Activated naive CD4-positive, alpha-beta T cell treated with anti-CD3 and anti-CD28 coated beads, Interleukin-2, amount 50 U/mL, for 24 hours (primary cell): ENCODE results near the gene TNPO1.
"Not testable (repeated sequence)": the region's sequence is repeated elsewhere in the genome, so short reads cannot be mapped to it uniquely, and the experiment has no call there.

ENCODE experiments used
- H3K27ac Mint-ChIP-seq: one replicate; pipeline ENCODE4 v1.8.0; 2021; ENCODE audit warnings: mild to moderate bottlenecking, mixed read lengths
- H3K27me3 Mint-ChIP-seq: one replicate; pipeline ENCODE4 v1.8.0; 2021; ENCODE audit warnings: mixed read lengths
- H3K36me3 Mint-ChIP-seq: one replicate; pipeline ENCODE4 v1.8.0; 2021; ENCODE audit warnings: mixed read lengths
- H3K4me1 Mint-ChIP-seq: one replicate; pipeline ENCODE4 v1.8.0; 2021; ENCODE audit warnings: mixed read lengths
- H3K4me3 Mint-ChIP-seq: one replicate; pipeline ENCODE4 v1.8.0; 2021; ENCODE audit warnings: mild to moderate bottlenecking, mixed read lengths
- H3K9me3 Mint-ChIP-seq: one replicate; pipeline ENCODE4 v1.8.0; 2021; ENCODE audit warnings: mixed read lengths

The TNPO1 gene

DNA sequence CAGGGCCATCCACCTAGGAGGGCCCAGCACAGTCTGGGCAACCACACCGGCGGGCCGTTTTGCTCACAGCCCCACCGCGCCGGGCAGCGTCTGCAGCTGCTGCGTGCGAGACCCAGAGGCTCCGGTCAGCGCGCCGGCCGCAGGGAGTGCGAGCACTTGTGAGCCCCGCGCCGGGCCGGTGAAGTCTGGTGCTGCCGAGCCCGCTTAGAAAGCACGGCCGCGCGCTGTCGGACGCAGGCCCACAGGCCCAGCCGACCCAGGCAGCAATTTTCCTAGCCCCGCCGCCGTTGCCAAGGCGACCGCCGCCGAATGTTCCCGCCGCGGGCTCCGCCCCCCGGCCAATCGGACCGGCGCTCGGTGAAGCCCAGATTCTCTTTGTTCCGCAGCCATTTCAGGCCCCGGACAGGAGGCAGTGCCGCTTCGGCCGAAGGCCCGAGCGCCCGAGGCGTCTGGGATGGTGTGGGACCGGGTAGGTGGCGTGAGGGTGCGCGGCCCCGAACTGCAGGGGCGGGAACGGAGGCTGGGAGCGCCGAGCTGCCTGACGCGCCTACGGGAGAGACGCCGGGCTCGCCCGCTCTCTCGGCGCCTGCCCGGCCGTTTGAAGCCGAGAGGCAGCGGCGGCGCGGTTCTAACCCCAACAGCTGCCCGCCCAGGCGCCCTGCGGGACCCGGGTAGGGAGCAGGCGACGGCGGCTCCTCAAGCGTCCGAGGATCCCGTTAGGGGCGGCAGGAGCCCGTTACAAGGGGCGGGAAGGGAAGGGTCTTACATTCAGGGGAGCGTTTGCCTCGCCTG, at the start of gene TNPO1:
TSS of gene TNPO1 (plus strand) at position 378 of the 792 bp plus-strand sequence. CDS start at position 455, 77 bp downstream.
- Mint-ChIP-seq H3K27ac (peak within 1 kb of the TSS; percentile 93), H3K36me3 (no peaks in the 10 kb centered on the region), H3K4me3 (peak within 1 kb of the TSS; percentile 95), H3K9me3 (no peaks in the 10 kb centered on the region), H3K4me1 (peaks cover 25% of the 10 kb centered on the region), H3K27me3 (peaks cover 13% of the 10 kb centered on the region)

DNA sequence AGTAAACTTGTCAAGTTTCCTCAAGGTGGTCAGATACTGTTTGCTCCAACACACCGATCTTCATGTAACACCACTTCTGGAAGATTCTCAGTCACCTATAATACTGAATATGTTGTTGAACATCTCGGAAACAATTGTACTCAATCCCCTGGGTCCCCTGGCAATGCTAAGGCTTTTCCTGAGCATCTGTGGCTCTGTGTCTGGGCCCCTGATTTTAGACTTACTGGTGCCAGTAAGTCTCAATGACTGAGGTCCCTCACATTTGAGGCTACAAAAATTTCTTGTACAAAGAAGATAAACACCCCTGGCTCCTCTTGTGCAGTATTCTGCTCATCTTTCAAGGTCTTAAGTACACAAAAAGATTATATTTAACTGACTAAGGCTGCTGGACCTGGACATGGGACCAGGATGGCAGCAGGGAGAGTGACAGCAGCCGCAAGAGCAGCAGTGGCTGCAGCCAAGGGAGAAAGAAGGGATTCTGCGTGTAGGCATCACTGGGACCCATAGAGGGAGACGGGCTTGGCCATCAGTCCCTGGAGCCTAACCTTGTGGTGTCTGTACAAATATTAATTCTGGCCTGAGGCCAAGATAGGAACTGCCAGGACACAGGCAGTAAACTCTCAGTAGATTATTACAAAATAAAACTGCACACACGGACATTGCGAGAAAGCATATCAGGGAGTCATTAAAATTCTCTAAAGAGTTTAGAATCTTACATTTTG, 49.0 kb upstream of the TNPO1 start:
- Mint-ChIP-seq H3K9me3 (peaks cover 4% of the 10 kb centered on the region), H3K36me3 (no peaks in the 10 kb centered on the region), H3K4me1 (no peaks in the 10 kb centered on the region), H3K27me3 (peaks cover 9% of the 10 kb centered on the region), H3K27ac (no peak overlapping the region), H3K4me3 (no peak overlapping the region)

DNA sequence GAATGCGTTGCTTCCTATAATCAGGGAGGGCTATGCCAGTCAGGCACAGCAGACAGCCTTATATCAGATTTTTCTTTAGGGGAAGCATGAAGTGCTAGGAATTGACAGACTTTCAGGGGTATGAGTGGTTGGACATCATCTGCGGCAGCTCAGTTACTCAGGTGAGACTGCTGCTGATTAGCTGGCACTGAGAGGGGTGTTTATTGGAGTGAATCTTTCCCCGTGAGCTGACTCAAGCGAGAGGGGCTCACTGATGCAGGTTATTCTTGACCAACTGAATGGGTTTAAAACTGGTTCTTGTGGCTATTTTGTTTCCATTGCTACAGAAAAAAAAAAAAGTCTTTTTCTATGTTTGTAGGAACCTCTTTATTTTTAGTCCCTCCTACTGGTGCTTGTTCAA, 46.2 kb upstream of the TNPO1 start:
- Mint-ChIP-seq H3K36me3 (no peaks in the 10 kb centered on the region), H3K4me1 (no peaks in the 10 kb centered on the region), H3K9me3 (peaks cover 4% of the 10 kb centered on the region), H3K27me3 (peaks cover 7% of the 10 kb centered on the region), H3K4me3 (no peak overlapping the region), H3K27ac (no peak overlapping the region)

DNA sequence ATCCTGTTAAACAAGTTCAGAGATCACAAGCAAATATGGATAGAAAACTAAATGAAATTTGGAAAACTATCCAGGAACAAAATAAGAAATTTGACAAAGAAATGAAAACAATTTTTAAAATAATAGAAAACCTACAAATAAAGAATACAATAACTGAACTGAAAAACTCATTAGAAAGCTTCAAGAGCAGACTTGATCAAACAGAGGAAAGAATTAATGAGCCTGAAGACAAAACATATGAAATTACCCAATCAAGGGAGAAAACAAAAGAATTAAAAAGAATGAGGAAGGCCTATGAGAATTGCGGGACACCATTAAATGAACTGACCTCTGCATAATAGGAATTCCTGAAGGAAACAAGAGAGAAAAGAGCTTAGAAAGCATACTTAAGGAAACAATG, 39.8 kb upstream of the TNPO1 start:
- Mint-ChIP-seq H3K4me1 (no peaks in the 10 kb centered on the region), H3K4me3 (no peak overlapping the region), H3K36me3 (peaks cover 14% of the 10 kb centered on the region), H3K27ac (no peak overlapping the region), H3K9me3 (peaks cover 28% of the 10 kb centered on the region), H3K27me3 (peaks cover 13% of the 10 kb centered on the region)

DNA sequence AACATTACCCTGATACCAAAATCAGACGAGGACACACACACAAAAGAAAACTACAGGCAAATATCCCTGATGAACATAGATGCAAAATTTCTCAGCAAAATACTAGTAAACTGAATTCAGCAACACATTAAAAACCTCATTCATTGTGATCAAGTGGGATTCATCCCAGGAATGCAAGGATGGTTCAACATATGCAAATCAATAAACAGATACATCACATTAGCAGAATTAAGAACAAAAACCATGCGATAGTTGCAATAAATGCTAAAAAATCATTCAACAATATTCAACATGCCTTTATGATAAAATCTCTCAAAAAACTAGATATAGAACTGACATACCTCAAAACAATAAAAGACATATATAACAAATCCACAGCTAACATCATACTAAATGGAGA, 36.9 kb upstream of the TNPO1 start:
- H3K27me3 Mint-ChIP-seq = peaks cover 13% of the 10 kb centered on the region
- H3K9me3 Mint-ChIP-seq = peaks cover 28% of the 10 kb centered on the region

DNA sequence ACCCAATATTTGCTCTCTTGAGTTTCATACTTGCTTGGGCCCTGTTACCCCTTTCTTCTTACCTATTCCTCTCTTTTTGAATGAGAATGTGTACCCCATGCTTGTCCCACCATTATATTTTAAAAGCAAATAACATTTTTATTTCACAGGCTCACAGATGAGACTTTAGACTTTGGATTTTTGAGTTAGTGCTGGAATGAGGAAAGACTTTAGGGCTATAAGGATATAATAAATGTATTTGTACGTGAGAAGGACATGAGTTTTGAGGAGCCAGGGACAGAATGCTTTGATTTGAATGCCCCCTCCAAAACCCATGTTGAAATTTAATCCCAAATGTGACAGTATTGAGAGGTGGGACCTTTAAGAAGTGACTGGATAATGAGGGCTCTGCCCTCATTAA, 33.1 kb upstream of the TNPO1 start:
- Mint-ChIP-seq H3K27me3 (peaks cover 3% of the 10 kb centered on the region), H3K4me3 (no peak overlapping the region), H3K9me3 (peaks cover 9% of the 10 kb centered on the region), H3K36me3 (peaks cover 5% of the 10 kb centered on the region), H3K27ac (no peak overlapping the region), H3K4me1 (no peaks in the 10 kb centered on the region)

More for the DNA sequence above, 36.9 kb upstream of the TNPO1 start:
- Mint-ChIP-seq H3K4me1 (no peaks in the 10 kb centered on the region), H3K27ac (no peak overlapping the region), H3K4me3 (no peak overlapping the region), H3K36me3 (peaks cover 14% of the 10 kb centered on the region)

DNA sequence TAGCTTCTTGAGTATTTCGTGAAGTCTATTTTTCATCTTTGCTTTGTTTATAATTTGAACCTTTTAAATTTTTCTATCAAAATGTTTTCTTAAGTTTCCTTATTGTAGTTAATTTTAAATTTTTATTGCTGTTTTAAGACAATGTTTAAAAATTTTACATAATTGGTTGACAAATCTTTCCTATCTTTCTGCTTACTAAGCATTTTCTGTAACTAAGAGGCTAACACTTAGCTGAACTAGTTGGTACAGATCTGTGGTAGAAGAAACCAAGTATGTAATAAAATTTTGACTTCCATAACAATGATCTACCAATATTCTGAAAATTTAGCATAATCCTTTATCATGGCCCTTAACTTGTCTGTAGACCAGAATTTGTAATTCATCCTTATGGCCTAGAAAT, 32.3 kb upstream of the TNPO1 start:
- Mint-ChIP-seq H3K36me3 (peaks cover 2% of the 10 kb centered on the region), H3K4me1 (no peaks in the 10 kb centered on the region), H3K4me3 (no peak overlapping the region), H3K27ac (no peak overlapping the region), H3K9me3 (peaks cover 1% of the 10 kb centered on the region), H3K27me3 (peaks cover 2% of the 10 kb centered on the region)

DNA sequence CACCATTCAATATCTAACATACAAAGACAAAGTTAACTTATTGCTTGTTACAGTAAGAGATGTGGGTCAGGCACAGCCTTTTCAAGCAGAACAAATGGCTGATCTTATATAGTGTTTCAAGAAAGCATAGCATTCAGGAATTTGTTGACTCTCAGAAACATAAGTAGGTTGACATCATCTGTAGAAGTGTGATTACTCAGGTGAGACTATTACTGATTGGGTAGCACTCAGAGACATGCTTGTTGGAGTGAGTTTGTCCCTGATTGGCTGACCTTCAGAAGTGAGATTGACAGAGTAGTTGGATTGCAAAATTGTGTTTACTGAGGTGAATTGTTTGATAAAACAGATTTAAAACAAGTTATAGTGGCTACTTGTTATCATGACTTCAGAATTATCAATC, 30.7 kb upstream of the TNPO1 start:
- Mint-ChIP-seq H3K27me3 (peaks cover 2% of the 10 kb centered on the region), H3K4me3 (no peak overlapping the region), H3K4me1 (no peaks in the 10 kb centered on the region), H3K9me3 (no peaks in the 10 kb centered on the region), H3K36me3 (no peaks in the 10 kb centered on the region), H3K27ac (no peak overlapping the region)

DNA sequence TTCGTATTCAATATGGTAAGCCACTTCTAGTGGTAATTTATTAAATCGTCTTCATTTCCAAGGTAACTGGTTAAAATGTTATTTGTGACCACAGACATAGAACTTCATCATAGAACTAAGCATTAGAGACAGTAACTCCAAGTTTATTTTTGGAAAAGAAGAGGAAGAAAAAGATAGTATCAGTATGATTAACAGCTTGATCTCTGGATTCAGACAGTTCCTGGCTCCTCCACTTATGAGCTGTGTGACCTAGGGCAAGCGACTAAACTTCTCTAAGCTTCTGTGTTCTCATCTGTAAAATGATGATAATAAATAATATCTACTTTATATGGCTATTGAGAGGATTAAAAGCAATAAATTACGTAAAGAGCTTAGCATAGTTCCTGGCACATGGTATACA, 29.8 kb upstream of the TNPO1 start:
- Mint-ChIP-seq H3K27me3 (peaks cover 2% of the 10 kb centered on the region), H3K4me1 (no peaks in the 10 kb centered on the region), H3K36me3 (no peaks in the 10 kb centered on the region), H3K27ac (no peak overlapping the region), H3K4me3 (no peak overlapping the region), H3K9me3 (no peaks in the 10 kb centered on the region)

DNA sequence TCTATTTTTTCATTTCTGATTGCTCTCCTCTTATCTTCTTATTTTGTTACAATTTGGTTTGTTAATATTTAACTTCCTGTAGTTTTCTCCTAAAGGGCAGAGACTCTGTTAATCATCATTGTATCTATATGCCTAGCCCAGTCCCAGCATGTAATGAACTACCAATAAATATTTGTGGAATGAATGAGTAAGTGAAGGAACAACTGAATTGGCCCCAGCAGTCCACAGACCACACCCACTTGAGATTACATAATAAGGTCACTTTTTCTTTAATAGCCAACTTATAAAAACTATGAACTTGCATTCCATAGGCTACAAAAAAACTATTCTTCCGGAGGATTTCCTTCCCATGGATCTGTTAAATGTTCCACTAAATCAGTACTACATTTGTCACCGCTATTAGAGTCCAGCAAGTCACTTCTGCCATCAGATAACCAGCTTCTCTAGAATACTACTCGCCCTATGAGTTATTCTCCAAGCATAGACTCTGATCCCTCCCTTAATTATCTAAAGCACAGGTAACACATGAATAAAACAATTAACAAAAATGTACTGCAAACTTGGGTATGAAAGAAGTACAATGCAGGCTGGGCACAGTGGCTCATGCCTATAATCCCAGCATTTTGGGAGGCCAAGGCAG, 27.5 kb upstream of the TNPO1 start:
- Mint-ChIP-seq H3K9me3 (no peaks in the 10 kb centered on the region), H3K4me1 (no peaks in the 10 kb centered on the region), H3K27ac (no peak overlapping the region), H3K36me3 (no peaks in the 10 kb centered on the region), H3K27me3 (peaks cover 6% of the 10 kb centered on the region), H3K4me3 (no peak overlapping the region)

DNA sequence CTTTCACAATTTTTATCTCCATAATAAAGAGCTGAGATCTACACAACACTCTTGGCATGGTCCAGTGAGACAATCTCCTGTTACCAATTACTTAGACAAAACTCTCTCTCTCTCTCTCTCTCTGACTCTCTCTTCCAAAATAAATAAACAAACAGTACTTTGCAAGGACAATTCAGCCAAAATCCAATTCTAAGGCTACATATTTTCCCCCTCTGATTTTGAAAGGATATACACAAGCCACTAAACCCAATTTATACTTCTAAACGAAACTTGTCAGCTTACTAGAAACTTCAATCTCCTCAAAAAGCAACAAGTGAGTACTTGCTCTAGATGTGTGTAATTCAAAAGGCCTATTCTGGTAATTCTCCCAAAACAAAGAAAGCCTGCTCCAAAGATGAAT, 26.3 kb upstream of the TNPO1 start:
- Mint-ChIP-seq H3K27me3 (peaks cover 8% of the 10 kb centered on the region), H3K36me3 (no peaks in the 10 kb centered on the region), H3K4me3 (no peak overlapping the region), H3K27ac (no peak overlapping the region), H3K9me3 (no peaks in the 10 kb centered on the region), H3K4me1 (no peaks in the 10 kb centered on the region)

DNA sequence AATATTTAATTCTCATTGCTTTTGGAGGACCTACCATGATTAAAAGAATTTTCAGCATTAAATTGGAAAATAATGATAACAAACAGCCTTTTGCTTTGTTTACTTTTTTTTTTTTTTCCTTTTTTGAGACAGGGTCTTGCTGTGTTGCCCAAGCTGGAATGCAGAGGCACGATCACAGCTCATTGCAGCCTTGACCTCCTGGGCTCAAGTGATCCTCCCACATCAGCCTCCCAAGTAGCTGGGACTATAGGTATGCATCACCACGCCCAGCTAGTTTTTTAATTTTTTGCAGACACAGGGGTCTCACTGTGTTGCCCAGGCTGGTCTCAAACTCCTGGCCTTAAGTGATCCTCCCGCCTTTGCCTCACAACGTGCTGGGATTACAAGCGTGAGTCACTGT, 23.8 kb upstream of the TNPO1 start:
- not testable (repeated sequence) for H3K27ac Mint-ChIP-seq

DNA sequence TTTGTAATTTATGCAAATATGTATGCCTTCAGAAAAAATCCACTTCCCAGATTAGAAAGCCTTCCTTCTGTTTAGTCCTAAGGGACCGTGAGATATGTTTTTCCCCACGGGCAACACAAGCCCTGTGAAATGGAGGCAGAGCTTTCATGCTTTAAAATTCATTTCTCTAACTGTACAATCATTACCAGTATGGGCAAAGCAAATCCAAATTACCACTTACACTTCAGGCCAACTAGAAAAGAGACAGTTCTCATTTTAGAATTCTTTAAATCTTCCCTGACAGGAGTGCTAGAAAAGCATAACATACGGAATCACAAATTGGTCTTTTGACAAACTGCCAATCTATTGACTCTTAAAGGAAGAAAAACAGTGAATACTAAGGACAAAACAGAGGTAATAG, 20.5 kb upstream of the TNPO1 start:
- Mint-ChIP-seq H3K36me3 (no peaks in the 10 kb centered on the region), H3K4me1 (no peaks in the 10 kb centered on the region), H3K27me3 (peaks cover 17% of the 10 kb centered on the region), H3K4me3 (no peak overlapping the region), H3K27ac (no peak overlapping the region), H3K9me3 (no peaks in the 10 kb centered on the region)

More for the DNA sequence above, 23.8 kb upstream of the TNPO1 start:
- H3K9me3 Mint-ChIP-seq, H3K36me3 Mint-ChIP-seq, H3K4me1 Mint-ChIP-seq, H3K4me3 Mint-ChIP-seq: not testable (repeated sequence)
- H3K27me3 Mint-ChIP-seq = peaks cover 15% of the 10 kb centered on the region

DNA sequence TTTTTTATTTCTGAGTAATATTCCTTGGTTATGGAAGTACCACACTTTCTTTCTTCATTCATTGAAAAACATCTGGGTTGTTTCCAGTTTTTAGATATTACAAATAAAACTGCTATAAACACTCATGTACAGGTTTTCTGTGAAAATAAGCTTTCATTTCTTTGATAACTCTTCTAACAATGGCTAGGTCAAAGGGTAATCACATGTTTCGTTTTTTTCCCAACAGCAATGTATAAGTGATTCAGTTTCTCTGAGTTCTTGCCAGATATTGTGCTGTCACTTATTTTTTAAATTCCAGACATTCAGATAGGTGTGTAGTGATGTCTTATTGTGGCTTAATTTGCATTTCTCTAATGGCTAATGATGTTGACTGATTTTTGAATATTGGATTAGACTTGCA, 16.7 kb upstream of the TNPO1 start:
- Mint-ChIP-seq H3K4me1 (no peaks in the 10 kb centered on the region), H3K4me3 (no peak overlapping the region), H3K9me3 (no peaks in the 10 kb centered on the region), H3K27me3 (peaks cover 18% of the 10 kb centered on the region), H3K27ac (no peak overlapping the region), H3K36me3 (peaks cover 1% of the 10 kb centered on the region)

DNA sequence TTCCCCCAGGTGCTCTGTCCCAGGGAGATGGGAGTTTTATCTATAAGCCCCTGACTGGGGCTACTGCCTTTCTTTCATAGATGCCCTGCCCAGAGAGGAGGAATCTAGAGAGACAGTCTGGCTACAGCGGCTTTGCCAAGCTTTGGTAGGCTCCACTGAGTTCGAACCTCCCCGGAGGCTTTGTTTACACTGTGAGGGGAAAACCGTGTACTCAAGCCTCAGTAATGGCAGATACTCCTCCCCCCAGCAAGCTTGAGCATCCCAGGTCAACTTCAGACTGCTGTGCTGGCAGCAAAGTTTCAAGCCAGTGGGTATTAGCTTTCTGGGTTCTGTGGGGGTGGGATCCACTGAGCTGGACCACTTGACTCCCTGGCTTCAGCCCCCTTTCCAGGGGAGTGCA, 7.8 kb upstream of the TNPO1 start:
- not testable (repeated sequence) for H3K27ac Mint-ChIP-seq, H3K36me3 Mint-ChIP-seq, H3K4me3 Mint-ChIP-seq, H3K9me3 Mint-ChIP-seq, H3K4me1 Mint-ChIP-seq
- peaks cover 23% of the 10 kb centered on the region for H3K27me3 Mint-ChIP-seq

DNA sequence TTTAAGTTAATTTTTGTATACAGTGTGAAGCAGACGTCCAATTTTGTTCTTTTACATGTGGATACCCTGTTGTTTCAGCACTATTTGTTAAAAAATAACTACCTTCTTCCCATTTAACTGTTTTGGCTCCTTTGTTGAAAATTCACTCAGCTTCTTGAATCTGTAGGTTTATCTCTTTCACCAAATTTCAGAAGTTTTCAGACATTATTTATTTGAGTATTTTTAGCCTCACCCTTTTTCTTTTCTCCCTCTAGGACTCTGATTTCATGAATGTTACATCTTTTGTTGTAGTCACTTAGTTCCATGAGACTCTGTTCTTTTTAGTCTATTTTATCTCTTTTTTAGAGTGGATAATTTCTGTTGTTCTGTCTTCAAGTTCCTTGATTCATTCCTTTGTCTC, 4.6 kb upstream of the TNPO1 start:
- Mint-ChIP-seq H3K27ac (no peak overlapping the region), H3K4me3 (no peak overlapping the region), H3K36me3 (no peaks in the 10 kb centered on the region), H3K27me3 (peaks cover 18% of the 10 kb centered on the region), H3K4me1 (no peaks in the 10 kb centered on the region), H3K9me3 (no peaks in the 10 kb centered on the region)
